Trophoblast cell (in vitro differentiated cells and primary cell): Measurements from ENCODE around the gene MED10.

Experiments used
- DNase-seq, 2 donors: peaks; one replicate each; pipeline ENCODE4 v3.0.0-alpha.2; 2016
- H2AFZ ChIP-seq: 2 replicates; pipeline ENCODE4 v1.6.1; 2013; ENCODE audit warnings: low read length, moderate library complexity, mild to moderate bottlenecking; ENCODE audit not compliant: insufficient read depth, poor library complexity
- H2AK5ac ChIP-seq: 2 replicates; pipeline ENCODE4 v1.6.1; 2013; ENCODE audit warnings: mild to moderate bottlenecking, low read length
- H2BK120ac ChIP-seq: 2 replicates; pipeline ENCODE4 v1.6.1; 2013; ENCODE audit warnings: low read length, mild to moderate bottlenecking, moderate library complexity; ENCODE audit not compliant: insufficient read depth, poor library complexity
- H2BK12ac ChIP-seq: 2 replicates; pipeline ENCODE4 v1.6.1; 2013; ENCODE audit warnings: mild to moderate bottlenecking, low read length, moderate library complexity
- H2BK5ac ChIP-seq: 2 replicates; pipeline ENCODE4 v1.6.1; 2013; ENCODE audit warnings: low read length, low read depth, moderate library complexity, mild to moderate bottlenecking; ENCODE audit not compliant: poor library complexity
- H3K14ac ChIP-seq: 2 replicates; pipeline ENCODE4 v1.6.1; 2013; ENCODE audit warnings: mild to moderate bottlenecking, low read length
- H3K18ac ChIP-seq: 2 replicates; pipeline ENCODE4 v1.6.1; 2013; ENCODE audit warnings: mild to moderate bottlenecking, low read length
- H3K23ac ChIP-seq: 2 replicates; pipeline ENCODE4 v1.6.1; 2013; ENCODE audit warnings: low read length
- H3K27ac ChIP-seq: 2 replicates; pipeline ENCODE4 v1.5.1; 2013; ENCODE audit warnings: low read depth, mild to moderate bottlenecking, inconsistent platforms, low read length, moderate library complexity
- H3K27me3 ChIP-seq: 2 replicates; pipeline ENCODE4 v1.6.1; 2013; ENCODE audit warnings: inconsistent platforms, mild to moderate bottlenecking, low read length, moderate library complexity; ENCODE audit not compliant: insufficient read depth
- H3K36me3 ChIP-seq, 2 experiments: 1 replicate in 1 of 2; 2 replicates in 1 of 2; pipeline ENCODE4 v1.6.1; 2013; ENCODE audit warnings: low read length in 2 of 2, mild to moderate bottlenecking in 2 of 2, moderate library complexity in 1 of 2; ENCODE audit not compliant: insufficient read depth in 2 of 2, control insufficient read depth in 1 of 2
- H3K4ac ChIP-seq: 2 replicates; pipeline ENCODE4 v1.6.1; 2013; ENCODE audit warnings: low read depth, mild to moderate bottlenecking, low read length, moderate library complexity
- H3K4me1 ChIP-seq, 2 experiments: 1 replicate in 1 of 2; 2 replicates in 1 of 2; pipeline ENCODE4 v1.6.1; 2013; ENCODE audit warnings: low read length in 2 of 2, mild to moderate bottlenecking in 2 of 2, moderate library complexity in 1 of 2; ENCODE audit not compliant: insufficient read depth in 2 of 2, control insufficient read depth in 1 of 2
- H3K4me2 ChIP-seq: 2 replicates; pipeline ENCODE4 v1.6.1; 2013; ENCODE audit warnings: inconsistent platforms, mild to moderate bottlenecking, low read length, moderate library complexity
- H3K4me3 ChIP-seq: 2 replicates; pipeline ENCODE4 v1.5.1; 2013; ENCODE audit warnings: mild to moderate bottlenecking, low read depth, low read length, inconsistent platforms
- H3K79me1 ChIP-seq: one replicate; pipeline ENCODE4 v1.6.1; 2013; ENCODE audit warnings: low read length
- H3K79me2 ChIP-seq: 2 replicates; pipeline ENCODE4 v1.6.1; 2013; ENCODE audit warnings: low read length, mild to moderate bottlenecking; ENCODE audit not compliant: control insufficient read depth, insufficient read depth, poor library complexity
- H3K9ac ChIP-seq: 2 replicates; pipeline ENCODE4 v1.6.1; 2013; ENCODE audit warnings: mild to moderate bottlenecking, low read length
- H3K9me3 ChIP-seq: 2 replicates; pipeline ENCODE4 v1.6.1; 2013; ENCODE audit warnings: low read depth, mild to moderate bottlenecking, control low read depth, inconsistent platforms, low read length; ENCODE audit not compliant: insufficient read depth
- H4K12ac ChIP-seq: 2 replicates; pipeline ENCODE4 v1.6.1; 2013; ENCODE audit warnings: low read depth, mild to moderate bottlenecking, low read length, moderate library complexity
- H4K8ac ChIP-seq: 2 replicates; pipeline ENCODE4 v1.6.1; 2013; ENCODE audit warnings: low read depth, mild to moderate bottlenecking, low read length, moderate library complexity
- H4K91ac ChIP-seq: one replicate; pipeline ENCODE4 v1.6.1; 2013; ENCODE audit warnings: low read depth, mild to moderate bottlenecking, low read length, moderate library complexity
- WGBS: extraction: QIAGEN DNeasy Blood & Tissue Kit; methylation state at CpG from one replicate; pipeline ENCODE4 v1.1.7; 2013; ENCODE audit warnings: missing lambda C conversion rate; ENCODE audit not compliant: insufficient read length, insufficient coverage; ENCODE audit errors: extremely low coverage; 5-methylcytosine and 5-hydroxymethylcytosine counted together

MED10 gene

DNA sequence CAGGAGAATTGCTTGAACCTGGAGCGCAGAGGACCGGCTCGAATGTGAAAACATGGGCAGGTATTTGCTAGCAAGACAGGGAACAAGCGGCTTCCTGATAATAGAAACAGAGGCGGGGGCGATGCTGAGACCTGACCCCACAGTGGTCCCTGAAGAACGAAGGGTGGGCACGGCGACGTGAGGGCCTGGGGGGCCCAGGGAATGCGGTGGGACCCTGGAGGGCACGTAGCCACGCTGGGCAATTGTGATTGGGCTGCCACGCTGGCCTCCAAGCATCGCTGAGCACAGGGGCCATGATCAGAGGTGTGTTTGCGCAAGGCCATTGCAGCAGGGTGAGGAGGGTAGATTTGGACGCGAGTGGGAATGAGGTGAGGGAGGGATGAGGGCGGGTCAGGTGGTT is 30.7 kb downstream of the MED10 start:
- no peaks in the 10 kb centered on the region for H3K27me3 ChIP-seq
- H4K8ac ChIP-seq, result no peak overlapping the region
- H4K91ac ChIP-seq, result no peak overlapping the region
- H2AK5ac ChIP-seq, result no peak overlapping the region
- H4K12ac ChIP-seq, result no peak overlapping the region
- no peaks in the 10 kb centered on the region for H3K79me1 ChIP-seq
- peaks cover 2% of the 10 kb centered on the region for H3K9me3 ChIP-seq
- H3K27ac ChIP-seq, result no peak overlapping the region
- H3K14ac ChIP-seq, result no peak overlapping the region
- H2BK5ac ChIP-seq, result no peak overlapping the region
- H2BK120ac ChIP-seq, result no peak overlapping the region
- no peak overlapping the region for H3K9ac ChIP-seq
- 100% methylated on average over 3 of the region's 19 CpGs for WGBS
- H3K23ac ChIP-seq, result no peak overlapping the region
- no peak overlapping the region for H2AFZ ChIP-seq
- no peak for DNase-seq
- H3K4me3 ChIP-seq, result no peak overlapping the region
- H3K79me2 ChIP-seq, result no peaks in the 10 kb centered on the region
- H2BK12ac ChIP-seq, result no peak overlapping the region
- no peaks in the 10 kb centered on the region for H3K4me1 ChIP-seq
- no peak overlapping the region for H3K4me2 ChIP-seq
- no peaks in the 10 kb centered on the region for H3K36me3 ChIP-seq
- H3K4ac ChIP-seq, result no peak overlapping the region
- no peak overlapping the region for H3K18ac ChIP-seq

GRCh38 chr5:6347165-6347564 is 31.2 kb downstream of the MED10 start:
- Histone ChIP-seq H3K4ac (no peak overlapping the region), H2AK5ac (no peak overlapping the region), H3K4me2 (no peak overlapping the region), H4K91ac (no peak overlapping the region), H3K27ac (no peak overlapping the region), H2BK5ac (no peak overlapping the region), H3K79me2 (no peaks in the 10 kb centered on the region), H2BK12ac (no peak overlapping the region), H2AFZ (no peak overlapping the region), H2BK120ac (no peak overlapping the region), H3K4me1 (no peaks in the 10 kb centered on the region), H3K18ac (no peak overlapping the region), H3K27me3 (no peaks in the 10 kb centered on the region), H3K79me1 (no peaks in the 10 kb centered on the region), H4K12ac (no peak overlapping the region), H3K36me3 (no peaks in the 10 kb centered on the region), H3K9me3 (peaks cover 2% of the 10 kb centered on the region), H3K9ac (no peak overlapping the region), H3K23ac (no peak overlapping the region), H3K4me3 (no peak overlapping the region), H3K14ac (no peak overlapping the region), H4K8ac (no peak overlapping the region)
- DNase-seq, result no peak
- WGBS, result no CpG with 5 or more reads among the region's 4 CpGs

DNA sequence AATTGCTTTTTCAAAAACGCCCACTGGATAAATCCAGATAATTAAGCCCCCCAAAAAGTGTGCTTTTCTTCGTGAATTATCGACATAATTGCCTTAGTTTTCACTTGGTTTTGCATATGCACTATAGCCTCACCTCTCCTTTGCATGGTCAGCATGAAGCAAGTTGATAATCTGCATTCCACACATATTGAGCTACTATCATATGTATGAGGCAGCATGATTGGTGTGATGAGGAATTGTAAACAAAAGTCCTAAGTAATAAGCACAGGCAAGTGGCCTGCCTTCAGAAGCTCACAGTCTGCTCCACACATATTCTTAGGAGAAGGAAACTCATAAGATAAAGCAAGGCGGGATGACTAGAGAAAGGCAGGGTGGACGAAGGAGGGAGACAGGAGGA is 33.8 kb downstream of the MED10 start:
- DNase-seq, result peak in 1 of 2 donors; percentile 38
- Histone ChIP-seq H4K8ac (no peak overlapping the region), H3K4me1 (no peaks in the 10 kb centered on the region), H3K79me2 (no peaks in the 10 kb centered on the region), H3K14ac (no peak overlapping the region), H3K36me3 (no peaks in the 10 kb centered on the region), H3K23ac (no peak overlapping the region), H2AFZ (no peak overlapping the region), H3K4me3 (no peak overlapping the region), H4K91ac (no peak overlapping the region), H3K9me3 (no peaks in the 10 kb centered on the region), H3K27ac (no peak overlapping the region), H3K4ac (no peak overlapping the region), H2BK12ac (no peak overlapping the region), H2BK5ac (no peak overlapping the region), H3K27me3 (no peaks in the 10 kb centered on the region), H3K18ac (no peak overlapping the region), H4K12ac (no peak overlapping the region), H2BK120ac (no peak overlapping the region), H3K79me1 (no peaks in the 10 kb centered on the region), H3K9ac (no peak overlapping the region), H3K4me2 (no peak overlapping the region), H2AK5ac (no peak overlapping the region)
- WGBS, result no CpG with 5 or more reads among the region's 5 CpGs

DNA sequence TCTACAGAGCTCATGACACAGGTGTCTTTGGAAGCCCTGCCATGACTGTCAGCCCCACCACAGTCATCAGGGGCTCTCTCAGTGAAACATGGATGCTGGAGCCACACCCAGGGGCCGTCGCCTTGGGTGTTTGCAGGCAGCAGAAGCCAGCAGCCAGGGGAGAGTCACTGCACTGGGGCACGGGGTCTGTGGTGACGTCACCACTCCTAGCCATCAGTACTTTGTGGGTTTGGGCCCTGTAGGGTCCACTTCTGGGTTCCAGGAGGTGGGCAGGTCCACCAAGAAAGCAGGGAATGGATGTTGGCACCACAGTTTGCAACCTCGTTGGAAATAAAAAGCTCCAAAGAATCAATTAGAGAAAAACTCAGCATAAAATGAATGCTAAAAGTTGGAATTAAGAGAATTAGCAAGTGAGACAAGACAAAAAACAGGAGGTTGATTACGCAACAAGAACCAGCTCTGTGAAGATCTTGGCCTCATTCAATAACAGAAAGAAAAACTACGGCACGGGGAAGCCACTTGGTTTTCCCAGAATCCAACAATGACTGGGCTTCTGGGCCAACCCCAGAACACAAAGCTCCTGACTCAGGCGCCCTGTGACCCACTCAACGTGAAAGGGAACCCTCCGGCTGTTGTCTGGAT is 34.3 kb downstream of the MED10 start:
- Histone ChIP-seq H3K4ac (no peak overlapping the region), H3K27me3 (no peaks in the 10 kb centered on the region), H4K8ac (no peak overlapping the region), H3K36me3 (no peaks in the 10 kb centered on the region), H2AK5ac (no peak overlapping the region), H2AFZ (no peak overlapping the region), H3K9ac (no peak overlapping the region), H3K14ac (no peak overlapping the region), H3K23ac (no peak overlapping the region), H4K12ac (no peak overlapping the region), H4K91ac (no peak overlapping the region), H2BK5ac (no peak overlapping the region), H2BK120ac (no peak overlapping the region), H3K79me1 (no peaks in the 10 kb centered on the region), H3K9me3 (no peaks in the 10 kb centered on the region), H3K18ac (no peak overlapping the region), H3K79me2 (no peaks in the 10 kb centered on the region), H3K27ac (no peak overlapping the region), H2BK12ac (no peak overlapping the region), H3K4me3 (no peak overlapping the region), H3K4me1 (no peaks in the 10 kb centered on the region), H3K4me2 (no peak overlapping the region)
- WGBS, result no CpG with 5 or more reads among the region's 11 CpGs
- peak in 1 of 2 donors; percentile 4 for DNase-seq
